GM12878 (cell line): ENCODE results near the gene AGFG1. TPM values are rescaled to one million over a fixed set of nuclear protein-coding genes. Genes with fewer than 3 reads are reported as not detected.
A peak's percentile ranks its signal among the peaks of the same experiment; 100 is the strongest.

Source experiments
- ATF3 ChIP-seq: IDR thresholded peaks from 2 replicates; pipeline ENCODE4 v1.6.1; 2011; ENCODE audit warnings: low read depth, mild to moderate bottlenecking, low read length, moderate library complexity, borderline replicate concordance; ENCODE audit errors: extremely low read depth
- BCL3 ChIP-seq: IDR thresholded peaks from 2 replicates; pipeline ENCODE4 v1.6.1; 2011; ENCODE audit warnings: borderline replicate concordance, low read depth, mild to moderate bottlenecking, moderate library complexity, low read length; ENCODE audit not compliant: insufficient read depth, poor library complexity, severe bottlenecking
- CHD2 ChIP-seq: IDR thresholded peaks from 2 replicates; pipeline ENCODE4 v1.6.1; 2011; ENCODE audit warnings: low read depth, low read length, improper control_type of control experiment, borderline replicate concordance
- DPF2 ChIP-seq: fragments of 450-650 bp; IDR thresholded peaks from 2 replicates; pipeline ENCODE4 v1.6.1; 2017; ENCODE audit warnings: mild to moderate bottlenecking
- EED ChIP-seq: sonication (generic); IDR thresholded peaks from 2 replicates; pipeline ENCODE4 v1.6.1; 2016; ENCODE audit warnings: antibody characterized with exemption, low read depth
- MTA3 ChIP-seq: IDR thresholded peaks from 2 replicates; pipeline ENCODE4 v1.6.1; 2012; ENCODE audit warnings: low read length, inconsistent platforms, borderline replicate concordance
- NFXL1 ChIP-seq: fragments of 450-650 bp; IDR thresholded peaks from 2 replicates; pipeline ENCODE4 v1.6.1; 2017; ENCODE audit warnings: antibody characterized with exemption, mild to moderate bottlenecking, borderline replicate concordance
- RUNX3 ChIP-seq: IDR thresholded peaks from 2 replicates; pipeline ENCODE4 v1.6.1; 2012; ENCODE audit warnings: low read length, inconsistent platforms
- SMAD5 ChIP-seq: IDR thresholded peaks from 2 replicates; pipeline ENCODE4 v1.6.1; 2016; ENCODE audit warnings: antibody characterized with exemption, low read depth
- TCF12 ChIP-seq: IDR thresholded peaks from 2 replicates; pipeline ENCODE4 v1.6.1; 2011; ENCODE audit warnings: low read depth, mild to moderate bottlenecking, low read length
- polyA plus RNA-seq, 11 experiments: library from polyadenylated mRNA; depleted of rRNA in 4 of 11; unstranded in 6 of 11; stranded (reverse) in 5 of 11; fragments of >200 nt; fragmentation: Nextera tagmentation in 4 of 11; fragmentation: Illumina TruSeq in 1 of 11; extraction: Ambion mirVana in 4 of 11; extraction: Trizol in 1 of 11; gene quantifications; 1 replicate in 1 of 11; 2 replicates in 10 of 11; pipeline versions ENCODE4 v1.2.1 to v1.2.3, GENCODE V29; 2011 to 2016; ENCODE audit warnings: inconsistent platforms in 2 of 11, missing spikeins in 2 of 11, low read depth in 1 of 11
- total RNA-seq, 4 experiments: library from RNA; depleted of rRNA in 3 of 4; stranded (reverse); fragments of >200 nt in 3 of 4; fragmentation: Illumina TruSeq in 1 of 4; extraction: Trizol in 1 of 4; gene quantifications; 2 replicates each; pipeline versions ENCODE4 v1.2.1 to v1.2.3, GENCODE V29; 2013 to 2021
- TF ChIP-seq, protein P1 (sequence below): IDR thresholded peaks from 2 replicates; pipeline ENCODE4 v1.6.1; 2012; ENCODE audit warnings: improper control_type of control experiment, low read depth, low read length; ENCODE audit not compliant: insufficient replicate concordance
- TF ChIP-seq, protein P2 (sequence below): fragments of 450-650 bp; IDR thresholded peaks from 2 replicates; pipeline ENCODE4 v1.6.1; 2017; ENCODE audit warnings: borderline replicate concordance
- TF ChIP-seq, protein P3 (sequence below): fragments of 450-650 bp; IDR thresholded peaks from 2 replicates; pipeline ENCODE4 v1.6.1; 2017; ENCODE audit warnings: antibody characterized with exemption, mild to moderate bottlenecking, moderate library complexity

The AGFG1 gene
- total and polyA plus RNA-seq, 10 of the 15 experiments (the other 5 are each of a cell fraction or from before 2014, with no cell fraction given): 7.3 to 243 (median 81.7) TPM

- TF ChIP-seq TCF12 (0 out of 2 replicates have a peak, but pooled peaks have one; percentile 31), CHD2 (0 out of 2 replicates have a peak, but pooled peaks have one; percentile 40), DPF2 (peak; percentile 80), EED (peak; percentile 83), ATF3 (no peak), NFXL1 (no peak), RUNX3 (peak; percentile 96), SMAD5 (no peak), BCL3 (peak; percentile 81), MTA3 (no peak)
- TF ChIP-seq, protein P1, sequence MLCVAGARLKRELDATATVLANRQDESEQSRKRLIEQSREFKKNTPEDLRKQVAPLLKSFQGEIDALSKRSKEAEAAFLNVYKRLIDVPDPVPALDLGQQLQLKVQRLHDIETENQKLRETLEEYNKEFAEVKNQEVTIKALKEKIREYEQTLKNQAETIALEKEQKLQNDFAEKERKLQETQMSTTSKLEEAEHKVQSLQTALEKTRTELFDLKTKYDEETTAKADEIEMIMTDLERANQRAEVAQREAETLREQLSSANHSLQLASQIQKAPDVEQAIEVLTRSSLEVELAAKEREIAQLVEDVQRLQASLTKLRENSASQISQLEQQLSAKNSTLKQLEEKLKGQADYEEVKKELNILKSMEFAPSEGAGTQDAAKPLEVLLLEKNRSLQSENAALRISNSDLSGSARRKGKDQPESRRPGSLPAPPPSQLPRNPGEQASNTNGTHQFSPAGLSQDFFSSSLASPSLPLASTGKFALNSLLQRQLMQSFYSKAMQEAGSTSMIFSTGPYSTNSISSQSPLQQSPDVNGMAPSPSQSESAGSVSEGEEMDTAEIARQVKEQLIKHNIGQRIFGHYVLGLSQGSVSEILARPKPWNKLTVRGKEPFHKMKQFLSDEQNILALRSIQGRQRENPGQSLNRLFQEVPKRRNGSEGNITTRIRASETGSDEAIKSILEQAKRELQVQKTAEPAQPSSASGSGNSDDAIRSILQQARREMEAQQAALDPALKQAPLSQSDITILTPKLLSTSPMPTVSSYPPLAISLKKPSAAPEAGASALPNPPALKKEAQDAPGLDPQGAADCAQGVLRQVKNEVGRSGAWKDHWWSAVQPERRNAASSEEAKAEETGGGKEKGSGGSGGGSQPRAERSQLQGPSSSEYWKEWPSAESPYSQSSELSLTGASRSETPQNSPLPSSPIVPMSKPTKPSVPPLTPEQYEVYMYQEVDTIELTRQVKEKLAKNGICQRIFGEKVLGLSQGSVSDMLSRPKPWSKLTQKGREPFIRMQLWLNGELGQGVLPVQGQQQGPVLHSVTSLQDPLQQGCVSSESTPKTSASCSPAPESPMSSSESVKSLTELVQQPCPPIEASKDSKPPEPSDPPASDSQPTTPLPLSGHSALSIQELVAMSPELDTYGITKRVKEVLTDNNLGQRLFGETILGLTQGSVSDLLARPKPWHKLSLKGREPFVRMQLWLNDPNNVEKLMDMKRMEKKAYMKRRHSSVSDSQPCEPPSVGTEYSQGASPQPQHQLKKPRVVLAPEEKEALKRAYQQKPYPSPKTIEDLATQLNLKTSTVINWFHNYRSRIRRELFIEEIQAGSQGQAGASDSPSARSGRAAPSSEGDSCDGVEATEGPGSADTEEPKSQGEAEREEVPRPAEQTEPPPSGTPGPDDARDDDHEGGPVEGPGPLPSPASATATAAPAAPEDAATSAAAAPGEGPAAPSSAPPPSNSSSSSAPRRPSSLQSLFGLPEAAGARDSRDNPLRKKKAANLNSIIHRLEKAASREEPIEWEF: no peak
- TF ChIP-seq, protein P2, sequence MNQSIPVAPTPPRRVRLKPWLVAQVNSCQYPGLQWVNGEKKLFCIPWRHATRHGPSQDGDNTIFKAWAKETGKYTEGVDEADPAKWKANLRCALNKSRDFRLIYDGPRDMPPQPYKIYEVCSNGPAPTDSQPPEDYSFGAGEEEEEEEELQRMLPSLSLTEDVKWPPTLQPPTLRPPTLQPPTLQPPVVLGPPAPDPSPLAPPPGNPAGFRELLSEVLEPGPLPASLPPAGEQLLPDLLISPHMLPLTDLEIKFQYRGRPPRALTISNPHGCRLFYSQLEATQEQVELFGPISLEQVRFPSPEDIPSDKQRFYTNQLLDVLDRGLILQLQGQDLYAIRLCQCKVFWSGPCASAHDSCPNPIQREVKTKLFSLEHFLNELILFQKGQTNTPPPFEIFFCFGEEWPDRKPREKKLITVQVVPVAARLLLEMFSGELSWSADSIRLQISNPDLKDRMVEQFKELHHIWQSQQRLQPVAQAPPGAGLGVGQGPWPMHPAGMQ: no peak
- TF ChIP-seq, protein P3, sequence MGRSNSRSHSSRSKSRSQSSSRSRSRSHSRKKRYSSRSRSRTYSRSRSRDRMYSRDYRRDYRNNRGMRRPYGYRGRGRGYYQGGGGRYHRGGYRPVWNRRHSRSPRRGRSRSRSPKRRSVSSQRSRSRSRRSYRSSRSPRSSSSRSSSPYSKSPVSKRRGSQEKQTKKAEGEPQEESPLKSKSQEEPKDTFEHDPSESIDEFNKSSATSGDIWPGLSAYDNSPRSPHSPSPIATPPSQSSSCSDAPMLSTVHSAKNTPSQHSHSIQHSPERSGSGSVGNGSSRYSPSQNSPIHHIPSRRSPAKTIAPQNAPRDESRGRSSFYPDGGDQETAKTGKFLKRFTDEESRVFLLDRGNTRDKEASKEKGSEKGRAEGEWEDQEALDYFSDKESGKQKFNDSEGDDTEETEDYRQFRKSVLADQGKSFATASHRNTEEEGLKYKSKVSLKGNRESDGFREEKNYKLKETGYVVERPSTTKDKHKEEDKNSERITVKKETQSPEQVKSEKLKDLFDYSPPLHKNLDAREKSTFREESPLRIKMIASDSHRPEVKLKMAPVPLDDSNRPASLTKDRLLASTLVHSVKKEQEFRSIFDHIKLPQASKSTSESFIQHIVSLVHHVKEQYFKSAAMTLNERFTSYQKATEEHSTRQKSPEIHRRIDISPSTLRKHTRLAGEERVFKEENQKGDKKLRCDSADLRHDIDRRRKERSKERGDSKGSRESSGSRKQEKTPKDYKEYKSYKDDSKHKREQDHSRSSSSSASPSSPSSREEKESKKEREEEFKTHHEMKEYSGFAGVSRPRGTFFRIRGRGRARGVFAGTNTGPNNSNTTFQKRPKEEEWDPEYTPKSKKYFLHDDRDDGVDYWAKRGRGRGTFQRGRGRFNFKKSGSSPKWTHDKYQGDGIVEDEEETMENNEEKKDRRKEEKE: no peak
Observed at GRCh38 chr2:227460070-227460485, 11.9 kb upstream of the AGFG1 start (continued).
